K562 (cell line): Measurements from ENCODE around the gene TRMT44. TPM values are rescaled to one million over a fixed set of nuclear protein-coding genes. Genes with fewer than 3 reads are reported as not detected.

Source experiments
- ATAC-seq: fragments of 200-7000 bp; cut with Tn5 transposase; 3 replicates; pipeline ENCODE4 v1.9.1; 2020; ENCODE audit warnings: moderate library complexity
- BruUV-seq: library from RNA; stranded (reverse); fragments of 400-500 nt; replicated peaks from 2 replicates; lab custom pipeline; 2021; lab: Mats Ljungman, UMichigan
- CTCF ChIA-PET: fragments of 300-600 bp; formaldehyde crosslinking; extraction: SDS; loops from one replicate; lab custom pipeline; 2021; ENCODE audit warnings: low intra/inter-chr PET ratio; lab: Yijun Ruan, JAX
- POLR2A ChIA-PET: fragments of 300-600, 350-650 bp; sonication (Branson Sonifier 250); formaldehyde crosslinking; extraction: SDS; loops from one replicate; lab custom pipeline; 2021; ENCODE audit warnings: antibody characterized with exemption, inconsistent platforms; lab: Yijun Ruan, JAX
- DNase-seq, 4 experiments: peaks; one replicate each; pipeline versions ENCODE4 v3.0.0 to v3.0.0-alpha.2; 2011 to 2018; ENCODE audit warnings: low spot score in 3 of 4, mixed read lengths in 3 of 4; ENCODE audit errors: extremely low read depth in 1 of 4
- FAIRE-seq: peaks from 2 replicates; lab custom pipeline; 2011; peaks lifted over from hg19 to GRCh38; lab: Jason Lieb, UNC
- H2AFZ ChIP-seq: 2 replicates; pipeline ENCODE4 v1.6.0; 2011; ENCODE audit warnings: low read depth, low read length, control low read depth, inconsistent platforms
- H3K27ac ChIP-seq: fragments of 200-600 bp; 3 replicates; pipeline ENCODE4 v1.8.0; 2011; ENCODE audit warnings: low read depth, mild to moderate bottlenecking, control low read depth, inconsistent platforms, low read length, moderate library complexity, mixed read lengths; ENCODE audit errors: extremely low read depth
- H3K27me3 ChIP-seq, 2 experiments: fragments of 300-600 bp in 1 of 2; 2 replicates in 1 of 2; 3 replicates in 1 of 2; pipeline versions ENCODE4 v1.6.0 to v1.8.0; 2011; ENCODE audit warnings: inconsistent platforms in 2 of 2, low read length in 2 of 2, mild to moderate bottlenecking in 1 of 2, mixed read lengths in 1 of 2, moderate library complexity in 1 of 2; ENCODE audit not compliant: control insufficient read depth in 2 of 2, insufficient read depth in 2 of 2
- H3K36me3 ChIP-seq: fragments of 300-600 bp; 3 replicates; pipeline ENCODE4 v1.8.0; 2011; ENCODE audit warnings: mild to moderate bottlenecking, low read length, inconsistent platforms; ENCODE audit not compliant: control insufficient read depth, insufficient read depth
- H3K4me1 ChIP-seq, 2 experiments: fragments of 200-600 bp in 1 of 2; replicated peaks in 1 of 2; 2 replicates in 1 of 2; 3 replicates in 1 of 2; pipeline versions ENCODE4 v1.5.1 to v1.8.0; 2011; ENCODE audit warnings: inconsistent platforms in 2 of 2, low read length in 2 of 2, mild to moderate bottlenecking in 1 of 2, mixed read lengths in 1 of 2, moderate library complexity in 1 of 2; ENCODE audit not compliant: control insufficient read depth in 2 of 2, insufficient read depth in 2 of 2
- H3K4me2 ChIP-seq: 2 replicates; pipeline ENCODE4 v1.6.1; 2011; ENCODE audit warnings: low read length, control low read depth, inconsistent platforms, mixed read lengths; ENCODE audit not compliant: insufficient read depth
- H3K4me3 ChIP-seq: fragments of 200-600 bp; sonication (generic), shearing (Covaris generic); 2 replicates; pipeline ENCODE4 v1.5.1; 2016; ENCODE audit warnings: control low read depth, inconsistent platforms
- H3K79me2 ChIP-seq: fragments of 200-600 bp; 3 replicates; pipeline ENCODE4 v1.8.0; 2011; ENCODE audit warnings: low read length, inconsistent platforms; ENCODE audit not compliant: control insufficient read depth, insufficient read depth
- H3K9ac ChIP-seq, 2 experiments: 2 replicates each; pipeline versions ENCODE4 v1.6.0 to v1.6.1; 2011; ENCODE audit warnings: low read depth in 2 of 2, low read length in 2 of 2, control low read depth in 1 of 2, inconsistent platforms in 1 of 2, mild to moderate bottlenecking in 1 of 2, mixed read lengths in 1 of 2; ENCODE audit not compliant: insufficient read depth in 1 of 2
- H3K9me1 ChIP-seq: one replicate; pipeline ENCODE4 v1.6.0; 2011; ENCODE audit warnings: inconsistent platforms, mild to moderate bottlenecking, low read length, moderate library complexity; ENCODE audit not compliant: control insufficient read depth, insufficient read depth
- H3K9me3 ChIP-seq: replicated peaks from 2 replicates; pipeline ENCODE4 v1.5.1; 2011; ENCODE audit warnings: low read depth, low read length, inconsistent platforms; ENCODE audit not compliant: control insufficient read depth, insufficient read depth
- H4K20me1 ChIP-seq: replicated peaks from 2 replicates; pipeline ENCODE4 v1.6.1; 2011; ENCODE audit warnings: low read length, inconsistent platforms, mixed read lengths; ENCODE audit not compliant: control insufficient read depth, insufficient read depth
- CBFB ChIP-seq: sonication (generic); formaldehyde crosslinking; IDR thresholded peaks from 2 replicates; pipeline ENCODE4 v1.4.0; 2020; ENCODE audit warnings: mild to moderate bottlenecking, missing genetic modification reagents
- MTF1 ChIP-seq: fragments of 250-450 bp; sonication (Bioruptor Pico); IDR thresholded peaks from 2 replicates; pipeline ENCODE4 v1.9.0; 2021; ENCODE audit warnings: moderate library complexity, mild to moderate bottlenecking, inconsistent platforms, borderline replicate concordance
- WGBS: fragments of 100-300 bp; shearing (Covaris generic); methylation state at CpG from one replicate; pipeline ENCODE4 v1.1.6; 2016; ENCODE audit warnings: low coverage, mixed read lengths; ENCODE audit not compliant: insufficient coverage; ENCODE audit errors: missing lambda C conversion rate; 5-methylcytosine and 5-hydroxymethylcytosine counted together
- in situ Hi-C: fragments of 300-500 bp; cut with MboI; formaldehyde crosslinking; loops from 4 replicates; pipeline ENCODE4 v1.15.0; 2018; ENCODE audit warnings: inconsistent platforms, mixed read lengths
- intact Hi-C: fragments of 100-400 bp; cut with micrococcal nuclease; formaldehyde crosslinking; loops from 2 replicates; pipeline ENCODE4 v1.14.2; 2022
- polyA plus RNA-seq, 8 experiments: library from polyadenylated mRNA; depleted of rRNA in 4 of 8; stranded (reverse) in 5 of 8; unstranded in 3 of 8; fragments of >200 nt; fragmentation: Nextera tagmentation in 2 of 8; fragmentation: Illumina TruSeq in 1 of 8; extraction: Ambion mirVana in 2 of 8; extraction: Trizol in 1 of 8; gene quantifications; 2 replicates each; pipeline versions ENCODE4 v1.2.1 to v1.2.3, GENCODE V29; 2011 to 2014; ENCODE audit warnings: inconsistent platforms in 1 of 8, missing spikeins in 1 of 8
- total RNA-seq, 7 experiments: library from RNA; depleted of rRNA in 6 of 7; stranded (reverse); fragments of >200 nt in 6 of 7; fragmentation: Illumina TruSeq in 2 of 7; extraction: Trizol in 2 of 7; gene quantifications; 2 replicates each; pipeline versions ENCODE4 v1.2.1 to v1.2.3, GENCODE V29; 2011 to 2021; ENCODE audit warnings: low replicate concordance in 1 of 7
- TF ChIP-seq, protein P1 (sequence below): sonication (generic); formaldehyde crosslinking; IDR thresholded peaks from 2 replicates; pipeline ENCODE4 v1.8.0; 2022; ENCODE audit warnings: missing genetic modification reagents, mild to moderate bottlenecking, borderline replicate concordance

TRMT44 gene
- total and polyA plus RNA-seq, 9 of the 15 experiments (the other 6 are each of a cell fraction or from before 2014, with no cell fraction given): 1.2 to 18.6 (median 10.0) TPM

DNA sequence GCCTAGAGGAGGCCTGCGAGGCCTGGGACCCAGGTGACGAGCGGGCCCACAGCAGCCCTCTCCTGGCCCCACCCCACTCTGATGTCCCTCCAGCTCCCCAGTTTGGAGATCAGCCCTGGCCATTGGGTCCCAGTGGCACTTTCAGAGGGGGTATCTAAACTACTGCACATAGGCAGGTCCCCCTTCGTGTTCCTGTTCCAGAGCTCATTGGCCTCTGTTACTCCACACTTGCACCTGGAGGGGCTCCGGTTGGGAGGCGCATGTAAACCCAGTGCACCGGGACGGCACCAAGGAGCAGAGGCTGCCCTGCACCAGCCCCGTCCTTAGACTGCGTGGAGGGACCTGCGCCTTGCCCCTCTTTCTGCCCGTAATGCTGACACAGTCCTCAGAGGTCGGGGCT, 34.3 kb downstream of the TRMT44 start:
- WGBS: 96% methylated on average over 13 of the region's 13 CpGs
- no peak for TF ChIP-seq MTF1 (CRISPR knock-in tag)
- TF ChIP-seq, protein P1, sequence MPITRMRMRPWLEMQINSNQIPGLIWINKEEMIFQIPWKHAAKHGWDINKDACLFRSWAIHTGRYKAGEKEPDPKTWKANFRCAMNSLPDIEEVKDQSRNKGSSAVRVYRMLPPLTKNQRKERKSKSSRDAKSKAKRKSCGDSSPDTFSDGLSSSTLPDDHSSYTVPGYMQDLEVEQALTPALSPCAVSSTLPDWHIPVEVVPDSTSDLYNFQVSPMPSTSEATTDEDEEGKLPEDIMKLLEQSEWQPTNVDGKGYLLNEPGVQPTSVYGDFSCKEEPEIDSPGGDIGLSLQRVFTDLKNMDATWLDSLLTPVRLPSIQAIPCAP: no peak
- TF ChIP-seq CBFB (CRISPR knock-in tag): no peak
- CTCF ChIA-PET: no interaction called here
- Histone ChIP-seq H3K27me3 (no peaks in the 10 kb centered on the region), H3K27ac (no peak overlapping the region), H4K20me1 (no peaks in the 10 kb centered on the region), H3K9ac (no peak overlapping the region), H3K9me3 (no peaks in the 10 kb centered on the region), H3K4me3 (no peak overlapping the region), H2AFZ (no peak overlapping the region), H3K79me2 (no peaks in the 10 kb centered on the region), H3K4me2 (no peak overlapping the region), H3K36me3 (peaks cover 31% of the 10 kb centered on the region; the same call in 1 of the 3 replicates), H3K9me1 (no peaks in the 10 kb centered on the region), H3K4me1 (peaks cover 18 to 53% of the 10 kb centered on the region in 2 experiments)
- ATAC-seq (no peak), DNase-seq (no peak), FAIRE-seq (no peak)
- POLR2A ChIA-PET: interaction anchor here (1.3 to 1.5 kb wide), 2 partner anchors 15 to 139 kb away, joined by 4 to 6 read pairs; no protein-coding TSS in a partner anchor
- in situ Hi-C loops: loop anchor here (5.0 kb wide), 1 partner anchor 82 kb away; no protein-coding TSS in a partner anchor
- BruUV-seq: no TSS peak
- intact Hi-C loops: no loop called here
